RPMI8226 (cell line): ENCODE results near the gene PEX10.

Experiments used
- DNase-seq: peaks from one replicate; pipeline ENCODE4 v3.0.0-alpha.2; 2015

The PEX10 gene

DNA sequence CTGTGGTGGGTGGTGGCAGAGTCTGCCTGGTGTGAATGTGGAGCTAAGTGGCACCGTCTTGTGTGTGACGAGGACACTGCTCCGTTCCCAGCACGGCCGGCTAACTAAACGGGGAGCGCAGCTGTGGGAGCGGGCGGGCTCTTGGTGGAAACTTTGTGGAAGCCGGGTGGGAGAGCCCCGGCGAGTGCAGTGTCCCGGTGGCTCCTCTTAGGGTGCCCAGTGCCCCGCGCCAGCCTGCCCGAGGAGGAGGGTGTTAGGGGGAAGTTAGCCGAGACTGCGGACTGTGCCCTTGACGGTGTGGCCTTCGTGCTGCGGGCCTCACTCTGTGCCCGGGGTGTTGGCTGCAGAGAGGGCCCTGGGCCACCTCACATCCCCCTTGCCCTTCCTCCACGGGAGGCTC lies 9.9 kb downstream of the PEX10 start:
- DNase-seq, result no peak

DNA sequence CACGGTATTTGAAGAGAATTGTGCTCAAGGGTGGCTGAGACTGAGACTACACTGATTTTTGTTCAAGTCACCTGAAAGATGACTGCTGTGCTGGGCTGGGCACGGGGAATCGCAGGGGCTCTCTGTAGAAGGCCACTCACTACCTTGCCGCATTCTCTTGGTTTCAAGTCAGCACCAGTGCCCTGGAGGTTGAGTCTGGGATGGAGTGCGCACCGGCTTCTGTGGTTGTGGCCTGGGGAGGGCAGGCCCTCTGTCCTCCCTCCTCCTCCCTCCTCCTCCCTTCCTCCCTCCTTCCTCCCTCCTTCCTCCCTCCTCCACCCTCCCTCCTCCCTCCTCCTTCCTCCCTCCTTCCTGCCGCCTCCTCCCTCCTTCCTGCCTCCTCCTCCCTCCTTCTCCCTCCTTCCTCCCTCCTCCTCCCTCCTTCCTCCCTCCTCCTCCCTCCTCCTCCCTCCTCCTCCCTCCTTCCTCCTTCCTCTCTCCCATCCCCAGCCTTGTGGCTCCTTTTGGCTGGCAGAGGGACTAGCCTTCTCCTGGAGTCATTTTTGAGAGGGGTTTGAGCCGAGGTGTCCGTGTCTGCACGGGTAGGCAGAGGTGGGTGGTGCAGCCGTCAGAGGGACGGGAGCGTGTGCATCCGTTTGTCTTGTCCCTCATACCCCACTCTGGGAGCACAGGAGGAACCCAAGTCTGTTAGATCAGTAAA lies 11.3 kb downstream of the PEX10 start:
- no peak for DNase-seq

DNA sequence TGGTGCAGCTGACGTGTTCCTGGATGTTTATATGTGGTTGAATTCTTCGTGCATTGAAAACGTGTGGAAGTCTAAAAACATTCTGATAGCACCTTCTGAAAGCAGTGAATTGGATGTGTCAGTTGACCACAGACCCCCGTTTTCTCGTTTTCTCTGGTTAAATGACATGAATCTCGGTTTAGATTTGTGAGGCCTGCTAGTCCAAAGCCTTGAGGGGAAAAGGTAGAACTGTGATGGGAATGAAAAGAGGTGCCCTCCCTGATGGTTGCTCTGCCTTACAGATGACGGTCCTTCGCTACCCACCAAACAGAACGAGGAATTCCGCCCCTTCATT lies 11.8 kb downstream of the PEX10 start:
- DNase-seq, result no peak

DNA sequence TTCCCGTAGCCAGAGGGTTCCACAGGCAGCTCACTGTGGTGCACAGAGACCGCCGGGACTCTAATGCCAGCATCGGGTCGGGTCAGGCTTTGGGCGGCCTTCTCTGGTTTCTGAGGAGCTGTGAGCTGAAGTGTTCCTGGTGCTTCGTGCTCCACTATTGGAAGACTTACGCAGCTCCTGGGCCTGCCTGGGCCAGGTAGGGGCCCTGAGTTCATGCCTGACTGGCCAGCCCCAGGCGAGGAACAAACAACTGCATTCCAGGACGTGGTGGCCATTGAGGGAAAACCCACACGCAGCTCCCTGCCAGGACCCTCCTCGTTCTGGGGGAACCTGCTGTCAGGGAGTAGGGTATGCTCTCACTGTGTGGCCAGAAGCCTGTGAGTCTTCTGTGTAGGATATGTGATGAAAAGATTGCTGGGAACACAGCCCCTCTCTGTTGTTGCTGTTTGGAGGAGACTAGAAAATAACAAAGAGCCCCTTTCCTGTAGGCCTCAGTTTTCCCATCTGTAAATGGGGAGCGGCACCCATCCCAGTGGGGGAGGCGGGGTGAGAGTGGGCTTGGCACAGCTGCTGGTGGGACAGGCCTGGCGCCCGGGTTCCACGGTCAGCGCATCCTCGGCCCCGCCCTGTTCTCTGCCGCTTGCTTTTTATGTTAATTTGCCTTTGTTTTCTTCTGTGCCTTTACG lies 12.3 kb downstream of the PEX10 start:
- no peak for DNase-seq

DNA sequence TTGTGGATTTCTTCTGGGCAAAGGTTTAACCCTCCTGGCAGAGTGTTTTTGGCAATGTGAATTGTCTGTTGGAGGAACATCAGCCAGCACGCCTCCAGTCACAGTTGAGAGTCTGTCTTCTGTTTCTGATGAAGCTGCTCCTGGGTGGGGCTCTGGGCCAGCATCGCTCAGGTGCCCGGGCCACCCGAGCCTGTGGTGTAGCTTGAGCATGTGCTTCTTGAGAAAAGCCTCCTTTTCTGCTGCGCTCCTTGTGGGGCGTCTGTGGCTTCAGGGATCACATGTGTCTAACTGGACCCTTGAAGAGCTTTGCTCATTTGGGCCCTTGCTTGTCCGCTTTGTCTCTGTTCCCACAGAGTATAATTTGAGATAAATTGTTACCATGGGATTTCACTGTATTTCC lies 13.5 kb downstream of the PEX10 start:
- DNase-seq, result no peak

DNA sequence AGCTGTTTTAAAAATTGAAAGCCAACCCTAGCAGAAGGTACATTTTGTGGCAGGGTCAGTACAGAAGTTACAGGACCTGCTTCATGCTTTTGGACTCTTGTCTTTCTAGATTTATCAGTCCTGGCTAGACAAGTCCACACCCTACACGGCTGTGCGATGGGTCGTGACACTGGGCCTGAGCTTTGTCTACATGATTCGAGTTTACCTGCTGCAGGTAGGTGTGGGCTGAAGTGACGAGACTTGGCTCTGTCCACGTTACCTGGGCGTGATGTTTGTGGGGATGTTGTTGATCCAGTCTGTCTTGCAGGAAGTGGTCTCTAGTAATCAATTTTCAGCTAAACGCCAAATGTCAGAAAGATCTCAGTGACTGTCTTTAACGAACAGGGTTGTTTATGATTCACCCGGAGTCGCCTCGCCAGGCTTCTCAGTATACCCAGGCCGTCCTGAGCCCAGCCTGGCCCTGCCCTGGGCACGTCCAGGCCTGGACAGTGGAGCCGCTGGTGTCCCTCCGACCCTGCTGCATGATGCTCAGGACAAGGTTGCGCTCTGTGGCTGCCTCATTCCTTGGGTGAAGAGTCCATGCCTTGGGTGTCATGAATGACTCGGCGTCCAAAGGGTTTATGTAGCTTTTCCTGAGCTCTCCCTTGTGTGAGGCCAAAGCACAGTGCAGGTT lies 15.2 kb downstream of the PEX10 start:
- DNase-seq, result no peak

DNA sequence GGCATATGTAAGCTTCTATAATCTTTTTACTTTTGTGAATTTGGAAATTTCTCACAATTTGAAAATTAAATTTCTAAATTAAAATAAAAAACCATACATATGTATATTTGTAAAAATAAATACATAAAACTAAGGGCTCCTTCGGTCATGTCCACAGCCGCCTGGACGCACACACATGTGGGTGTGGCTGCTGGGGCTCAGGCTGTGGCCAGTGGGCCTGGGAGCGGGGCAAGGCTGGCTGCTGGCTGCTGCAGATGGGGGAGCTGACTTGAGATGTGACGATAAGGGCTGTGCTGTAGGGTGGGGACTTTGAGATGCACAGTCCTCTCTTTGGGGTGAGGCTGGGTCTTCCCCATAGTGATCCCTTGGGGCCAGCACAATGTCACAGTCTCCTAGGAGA lies 15.9 kb downstream of the PEX10 start:
- no peak for DNase-seq

DNA sequence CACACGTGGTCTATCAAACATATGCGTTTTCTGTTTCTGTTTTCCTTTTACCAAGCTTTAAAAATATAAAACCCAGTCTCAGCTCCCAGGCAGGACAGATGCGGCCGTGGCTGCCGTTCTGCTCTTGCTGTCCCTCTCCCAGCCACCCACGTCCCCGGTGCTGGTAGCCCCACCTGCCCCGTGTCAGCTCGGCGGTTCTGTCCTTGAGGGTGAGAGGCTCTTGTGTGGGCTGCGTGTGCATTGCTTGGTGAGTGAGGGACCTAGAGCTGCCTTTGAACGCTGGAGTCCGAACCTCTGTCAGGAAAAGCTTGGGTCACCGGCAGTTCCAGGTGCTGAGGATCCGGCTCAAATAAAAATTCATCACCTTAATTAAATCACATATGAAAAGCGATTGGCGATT lies 16.3 kb downstream of the PEX10 start:
- DNase-seq, result no peak

DNA sequence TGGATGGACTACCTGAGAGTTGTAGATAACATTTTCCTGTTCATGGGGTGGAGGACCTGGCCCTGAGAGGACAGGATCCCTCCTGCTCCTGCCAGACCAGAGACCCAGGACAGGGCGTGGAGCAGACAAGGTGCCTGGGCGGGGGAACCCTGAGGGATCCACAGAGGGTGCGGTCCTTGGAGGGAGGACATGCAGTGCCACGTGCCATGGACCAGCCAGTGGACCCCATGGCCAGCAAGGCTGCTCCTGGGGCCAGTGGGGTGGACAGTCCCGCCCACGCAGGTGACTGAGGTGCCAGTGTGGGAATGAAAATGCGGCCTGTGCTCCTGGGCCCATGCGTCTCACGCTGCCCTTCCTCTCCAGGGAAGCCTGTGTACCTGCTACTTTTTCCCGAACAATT lies 17.1 kb downstream of the PEX10 start:
- no peak for DNase-seq

DNA sequence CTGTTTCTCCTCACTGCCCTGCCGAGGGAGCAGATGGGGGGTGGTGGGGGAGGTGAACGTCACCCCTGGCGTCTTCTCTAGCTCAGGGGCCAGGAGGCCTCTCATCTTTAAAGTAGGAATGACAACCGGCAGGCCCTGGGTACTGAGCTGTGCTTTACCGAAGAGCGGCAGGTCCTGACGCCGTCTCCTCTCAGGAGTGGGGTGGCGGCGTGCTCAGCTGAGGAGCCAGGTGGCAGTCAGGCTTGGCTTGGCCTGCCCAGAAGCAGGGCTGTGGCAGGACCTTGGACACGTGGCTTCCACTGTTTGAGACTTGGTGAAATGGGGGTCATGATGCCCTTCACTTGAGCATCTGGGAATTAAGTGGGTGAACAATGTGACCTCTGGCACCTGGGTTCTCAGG lies 17.6 kb downstream of the PEX10 start:
- DNase-seq, result no peak

DNA sequence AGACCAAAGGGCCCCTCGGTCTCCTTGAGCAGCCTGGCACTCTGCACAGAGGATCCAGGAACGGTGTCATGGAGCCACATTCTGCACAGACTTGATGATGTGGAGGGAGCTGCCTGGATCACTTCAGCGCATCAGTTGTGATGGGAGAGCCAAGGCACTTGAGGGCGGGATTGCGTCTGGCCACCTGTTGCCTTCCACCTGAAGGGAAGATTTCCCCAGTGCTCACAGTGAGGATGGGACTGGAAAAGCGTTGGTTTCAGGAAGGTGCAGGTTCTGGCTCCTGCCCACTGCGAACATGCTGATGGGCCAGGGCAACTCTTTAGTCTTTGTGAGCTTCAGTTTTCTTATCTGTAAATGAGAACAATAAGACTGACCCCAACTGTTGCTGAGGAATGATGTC lies 18.1 kb downstream of the PEX10 start:
- DNase-seq, result no peak

DNA sequence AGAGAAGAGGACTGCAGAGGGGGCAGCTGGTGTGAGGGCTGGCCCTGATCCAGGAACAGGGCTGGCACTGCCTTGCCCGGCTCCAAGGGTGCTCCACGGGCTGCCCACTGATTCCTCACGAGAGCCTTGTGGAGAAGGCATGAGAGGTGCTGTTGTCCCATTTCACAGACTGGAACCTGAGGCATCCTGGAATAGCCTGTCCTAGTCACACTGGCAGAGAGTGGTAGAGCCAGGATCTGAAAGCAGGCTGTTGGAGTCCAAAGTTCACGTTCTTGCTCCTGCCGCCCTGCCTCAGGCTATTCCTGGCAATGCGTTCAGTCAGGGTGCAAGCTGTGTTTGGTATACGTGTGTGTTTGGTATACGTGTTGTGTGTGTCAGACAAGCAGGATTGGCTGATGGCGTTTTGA lies 18.9 kb downstream of the PEX10 start:
- no peak for DNase-seq

DNA sequence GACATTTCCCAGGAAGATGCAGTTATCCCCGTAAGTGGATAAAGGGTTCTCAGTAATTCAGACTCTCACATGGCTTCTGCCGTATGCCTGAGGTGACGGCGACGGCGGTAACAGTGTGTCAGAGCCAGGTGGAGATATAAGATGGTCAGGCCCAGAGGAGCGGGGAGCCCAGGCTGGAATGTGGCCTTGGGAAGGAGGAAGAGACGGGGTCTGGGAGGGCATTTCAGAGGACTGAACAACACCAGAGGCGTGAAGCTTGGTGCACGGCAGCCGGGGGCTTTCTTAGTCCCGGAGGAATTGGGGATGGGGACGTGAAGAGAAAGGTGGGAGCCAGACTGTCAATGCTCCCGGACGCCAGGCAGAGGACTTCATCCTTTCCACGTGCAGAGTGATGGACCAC lies 19.7 kb downstream of the PEX10 start:
- no peak for DNase-seq

DNA sequence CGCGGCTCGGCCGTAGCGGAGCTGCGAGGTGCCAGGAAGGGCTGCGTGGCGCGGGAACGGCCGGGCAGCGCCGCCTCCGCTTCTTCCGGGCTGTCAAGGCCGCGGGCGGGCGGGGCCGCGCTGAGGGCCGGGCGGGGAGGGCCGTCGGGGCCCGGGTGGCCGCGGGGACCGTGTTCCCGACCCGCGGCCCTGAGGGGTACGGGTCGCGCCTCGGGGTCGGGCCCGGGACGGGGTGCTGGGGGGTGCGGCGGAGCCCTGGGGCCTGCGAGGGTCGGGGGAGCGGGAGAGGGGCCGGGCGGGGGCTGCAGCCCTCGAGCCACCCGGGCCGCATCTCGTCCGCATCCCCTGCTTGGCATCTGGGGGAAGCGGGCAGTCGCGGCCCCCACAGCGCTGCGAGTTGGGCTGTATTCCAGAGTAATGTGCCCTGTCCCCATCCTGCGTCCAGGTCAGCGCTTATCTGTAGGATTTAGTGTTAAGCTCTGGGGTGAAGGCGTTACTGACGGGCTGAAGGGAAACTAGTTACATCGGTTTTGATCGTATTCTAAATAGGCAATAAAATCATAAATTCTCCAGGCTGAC lies 20.3 kb downstream of the PEX10 start:
- DNase-seq, result no peak

DNA sequence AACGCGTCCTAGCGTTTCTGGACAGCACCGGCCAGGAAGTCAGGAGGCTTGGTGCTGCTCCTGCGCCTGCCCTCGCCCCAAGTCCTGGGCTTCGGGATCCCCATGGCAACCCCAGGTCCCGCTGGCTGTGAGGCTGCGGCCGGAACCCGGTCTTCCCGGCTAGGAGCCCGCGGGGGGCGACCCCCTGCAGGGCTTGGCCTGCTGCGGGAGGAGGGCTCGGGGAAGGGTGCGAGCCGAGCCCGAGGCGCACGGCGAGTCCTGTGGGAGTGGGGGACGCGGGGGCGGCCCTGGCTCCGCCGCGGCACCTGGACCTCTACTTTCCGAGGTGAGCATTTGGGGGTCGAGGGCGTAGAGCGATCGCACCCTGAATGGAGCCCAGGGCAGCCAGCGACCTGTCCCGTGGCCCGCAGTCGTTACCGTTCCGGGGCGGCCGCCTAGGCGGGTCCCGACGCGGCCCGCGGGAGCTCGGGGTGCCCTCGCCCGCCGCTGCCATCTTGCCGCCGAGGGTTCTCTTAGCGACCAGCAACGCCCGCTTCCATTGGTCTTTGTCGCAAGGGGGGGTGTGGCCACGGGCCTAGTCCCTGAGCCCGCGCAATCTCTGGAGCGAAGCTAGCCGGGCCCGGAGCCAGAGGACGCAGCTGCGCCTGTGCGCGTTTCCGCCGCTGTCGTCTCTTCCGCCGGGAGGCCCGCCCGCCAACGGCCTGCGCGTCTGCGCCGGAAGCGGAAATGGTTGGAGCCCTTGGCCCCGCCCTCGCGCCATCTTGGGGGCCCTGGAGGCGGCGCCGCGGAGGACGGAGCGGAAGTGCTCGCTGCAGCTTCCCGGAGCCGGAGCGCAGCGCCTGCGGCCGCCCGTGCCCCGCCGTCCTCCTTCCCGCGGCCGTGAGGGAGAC lies 21.1 kb downstream of the PEX10 start, which contains the start of the genes MORN1 and RER1:
Gene MORN1 (minus strand): TSS at position 514 of the 890 bp plus-strand sequence. CDS start 21 bp downstream, at position 493.
Gene RER1 (plus strand): TSS at position 801 of the 890 bp plus-strand sequence. CDS start 3,950 bp downstream, outside the sequence.
- DNase-seq, result peak; percentile 100

DNA sequence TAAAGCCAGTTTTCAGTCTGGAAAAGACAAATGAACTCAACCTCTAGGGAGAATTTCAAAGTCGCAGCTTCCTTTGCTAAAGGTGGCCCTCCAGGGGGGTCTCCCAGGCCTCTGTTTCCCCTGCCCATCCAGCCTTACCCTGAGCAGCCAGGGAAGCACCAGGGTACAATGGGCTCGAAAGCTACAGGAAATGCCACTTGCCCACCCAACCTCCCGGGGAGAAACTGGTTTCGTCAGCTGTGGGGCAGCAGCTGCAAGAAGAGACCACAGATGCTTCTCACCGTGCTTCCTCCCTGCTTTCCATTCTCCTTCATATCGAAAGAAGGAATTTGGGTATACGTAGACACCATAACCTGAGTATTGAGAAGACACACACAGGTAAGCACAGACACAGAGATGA lies 22.7 kb downstream of the PEX10 start:
- no peak for DNase-seq

DNA sequence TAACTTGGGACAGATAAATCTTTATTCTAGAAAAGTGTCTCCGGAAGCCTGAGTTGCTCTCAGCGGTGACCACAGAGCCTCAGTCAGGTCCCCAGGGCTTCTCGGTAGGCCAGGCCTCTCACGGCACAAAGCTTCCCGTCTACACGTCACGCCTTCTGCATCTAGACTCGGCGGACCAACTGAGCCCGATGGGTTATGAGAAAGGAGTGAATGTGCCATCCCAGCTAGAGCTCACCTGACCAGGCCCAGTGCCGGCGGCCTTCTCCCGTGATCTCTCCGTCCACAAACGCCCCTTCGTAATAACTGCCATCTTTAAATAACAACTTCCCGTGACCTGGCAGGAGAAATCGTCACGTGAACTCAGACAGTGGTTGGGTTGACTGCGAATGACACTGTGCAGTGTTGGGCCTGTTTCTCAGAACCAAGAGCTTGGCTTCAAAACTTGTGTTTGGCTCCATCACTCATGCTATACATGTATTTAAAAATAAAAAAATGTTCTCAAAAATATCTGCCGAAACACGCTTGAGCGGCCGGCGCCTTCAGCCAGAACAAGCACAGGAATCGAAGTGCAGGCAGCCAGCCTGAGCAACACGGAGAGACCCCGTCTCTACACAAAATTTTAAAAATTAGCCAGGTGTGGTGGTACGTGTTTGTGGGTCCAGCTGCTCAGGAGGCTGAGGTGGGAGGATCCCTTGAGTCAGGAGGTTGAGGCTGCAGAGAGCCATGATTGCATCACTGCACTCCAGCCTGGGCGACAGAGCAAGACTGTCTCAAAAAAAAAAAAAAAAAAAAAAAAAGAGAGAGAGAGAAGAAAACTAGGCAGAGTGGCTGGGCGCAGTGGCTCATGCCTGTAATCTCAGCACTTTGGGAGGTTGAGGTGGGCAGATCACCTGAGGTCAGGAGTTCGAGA lies 24.1 kb downstream of the PEX10 start:
- DNase-seq, result no peak

DNA sequence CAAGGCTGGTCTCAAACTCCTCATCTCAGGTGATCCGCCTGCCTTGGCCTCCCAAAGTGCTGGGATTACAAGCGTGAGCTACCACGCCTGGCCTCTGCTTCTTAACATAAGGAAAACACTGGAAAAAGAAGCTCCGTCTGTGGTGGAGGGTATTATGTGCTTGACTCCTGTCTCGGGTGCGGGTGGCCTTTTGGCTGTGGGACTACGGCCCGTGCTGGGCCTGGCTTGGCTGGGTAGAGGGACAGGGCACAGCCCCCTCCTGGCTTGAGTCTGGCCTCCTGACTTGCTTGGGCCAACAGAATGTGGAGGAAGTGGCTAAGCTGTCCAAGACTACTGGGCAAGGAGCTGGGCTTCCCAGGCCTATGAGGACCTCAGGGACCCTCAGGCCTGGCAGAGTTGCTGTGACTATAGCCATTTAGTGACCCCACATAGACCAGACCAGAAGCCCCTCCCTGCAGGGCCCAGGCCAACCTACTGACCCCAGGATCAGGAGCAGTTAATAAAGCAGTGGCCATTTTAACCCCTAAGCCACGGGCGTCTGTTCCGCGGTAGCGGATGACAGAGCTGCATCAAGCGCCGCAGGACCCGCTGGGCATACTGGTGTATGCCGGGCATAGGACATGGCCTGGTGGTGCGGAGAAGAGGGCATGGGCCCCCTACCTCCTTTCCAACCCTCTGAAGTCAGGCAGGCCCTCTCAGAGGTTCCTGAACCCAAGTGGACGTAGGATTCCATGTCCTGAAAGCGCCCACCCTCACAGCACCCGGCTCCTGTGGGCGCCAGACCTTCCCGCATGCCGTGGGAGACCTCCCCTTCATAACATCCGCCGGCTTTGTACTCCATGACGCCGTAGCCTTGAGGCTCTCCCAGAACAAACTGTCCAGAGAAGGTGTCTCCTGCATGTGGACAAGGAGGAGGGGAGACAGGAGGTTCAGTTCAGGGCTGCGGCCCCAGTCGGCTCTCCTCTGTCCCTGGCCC lies 25.4 kb downstream of the PEX10 start:
- no peak for DNase-seq

DNA sequence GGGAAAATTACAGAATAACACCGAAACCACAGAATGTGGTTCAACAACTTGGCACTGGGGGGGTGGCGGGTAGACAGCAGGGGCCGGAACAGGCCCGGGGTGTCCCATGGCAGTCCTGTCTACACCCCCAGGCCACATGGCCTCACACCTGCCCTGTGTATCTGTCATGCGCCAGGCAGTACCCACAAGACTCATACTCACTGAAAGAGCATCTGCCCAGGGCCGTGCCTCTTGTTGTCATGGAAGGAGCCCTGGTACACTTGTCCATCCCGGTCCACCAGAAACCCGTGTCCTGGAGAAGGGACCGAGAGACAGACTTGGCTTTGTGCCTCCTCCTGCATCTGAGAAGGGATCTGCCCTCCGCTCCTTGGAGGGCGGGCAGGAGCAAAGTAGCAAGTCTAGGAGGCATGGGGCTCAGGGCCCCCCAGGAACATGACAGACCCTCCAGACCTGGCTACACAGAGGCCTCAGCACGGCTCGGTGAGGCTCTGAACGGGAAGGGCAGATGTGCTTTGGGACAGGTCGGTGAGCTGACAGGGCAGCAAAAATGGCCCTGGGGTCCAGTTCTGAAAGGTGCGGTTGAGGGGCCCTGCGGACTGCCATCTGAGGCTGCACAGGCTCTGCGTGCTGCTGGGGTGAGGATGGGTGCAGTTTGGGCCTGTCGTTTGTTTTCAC lies 26.6 kb downstream of the PEX10 start:
- DNase-seq, result no peak
